RWPE1 (cell line): ENCODE data around the gene B3GLCT.

Experiments
- CTCF ChIA-PET: fragments of 350-600 bp; sonication (Branson Sonifier 250); formaldehyde crosslinking; extraction: SDS; loops from one replicate; lab custom pipeline; 2021; lab: Yijun Ruan, JAX
- POLR2A ChIA-PET: fragments of 400-600 bp; formaldehyde crosslinking; extraction: SDS; loops from one replicate; lab custom pipeline; 2020; ENCODE audit warnings: antibody characterized with exemption; ENCODE audit not compliant: low non-redundant PET; lab: Yijun Ruan, JAX
- DNase-seq: peaks from one replicate; pipeline ENCODE4 v3.0.0; 2012; ENCODE audit warnings: low spot score
- H3K27ac ChIP-seq: fragments of 450-650 bp; 2 replicates; pipeline ENCODE4 v1.5.1; 2017
- TF ChIP-seq, protein P1 (sequence below): fragments of 450-650 bp; conservative IDR thresholded peaks from 2 replicates; pipeline ENCODE4 v1.5.1; 2017; ENCODE audit warnings: low read depth, mild to moderate bottlenecking

Gene B3GLCT

DNA sequence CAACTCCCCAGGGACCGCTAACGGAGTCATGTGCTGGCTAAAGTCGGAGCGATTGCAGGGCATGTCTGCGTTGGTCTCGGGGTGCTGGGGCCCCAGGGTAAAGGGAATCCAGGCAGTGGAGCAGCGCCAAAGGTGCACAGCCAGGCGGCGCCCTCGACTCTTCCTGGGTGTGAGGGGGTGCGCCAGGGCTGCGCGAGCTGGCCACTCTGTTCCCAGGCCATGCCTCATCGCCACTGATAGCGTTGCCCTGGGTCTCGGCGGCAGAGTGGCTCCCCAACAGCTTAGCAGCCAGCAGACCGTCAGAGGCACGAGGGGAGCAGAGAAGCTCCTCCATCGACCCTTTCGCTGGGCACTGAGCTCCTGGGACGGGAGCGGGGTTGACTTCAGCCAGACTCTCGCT, 152.7 kb downstream of the B3GLCT start:
- ChIA-PET POLR2A (no interaction called here), CTCF (interaction anchor here (0.5 kb wide), 1 partner anchor 18 kb away, joined by 4 read pairs; no protein-coding TSS in a partner anchor)
- no peak for DNase-seq
- TF ChIP-seq, protein P1, sequence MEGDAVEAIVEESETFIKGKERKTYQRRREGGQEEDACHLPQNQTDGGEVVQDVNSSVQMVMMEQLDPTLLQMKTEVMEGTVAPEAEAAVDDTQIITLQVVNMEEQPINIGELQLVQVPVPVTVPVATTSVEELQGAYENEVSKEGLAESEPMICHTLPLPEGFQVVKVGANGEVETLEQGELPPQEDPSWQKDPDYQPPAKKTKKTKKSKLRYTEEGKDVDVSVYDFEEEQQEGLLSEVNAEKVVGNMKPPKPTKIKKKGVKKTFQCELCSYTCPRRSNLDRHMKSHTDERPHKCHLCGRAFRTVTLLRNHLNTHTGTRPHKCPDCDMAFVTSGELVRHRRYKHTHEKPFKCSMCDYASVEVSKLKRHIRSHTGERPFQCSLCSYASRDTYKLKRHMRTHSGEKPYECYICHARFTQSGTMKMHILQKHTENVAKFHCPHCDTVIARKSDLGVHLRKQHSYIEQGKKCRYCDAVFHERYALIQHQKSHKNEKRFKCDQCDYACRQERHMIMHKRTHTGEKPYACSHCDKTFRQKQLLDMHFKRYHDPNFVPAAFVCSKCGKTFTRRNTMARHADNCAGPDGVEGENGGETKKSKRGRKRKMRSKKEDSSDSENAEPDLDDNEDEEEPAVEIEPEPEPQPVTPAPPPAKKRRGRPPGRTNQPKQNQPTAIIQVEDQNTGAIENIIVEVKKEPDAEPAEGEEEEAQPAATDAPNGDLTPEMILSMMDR, result no peak
- no peak overlapping the region for H3K27ac ChIP-seq

DNA sequence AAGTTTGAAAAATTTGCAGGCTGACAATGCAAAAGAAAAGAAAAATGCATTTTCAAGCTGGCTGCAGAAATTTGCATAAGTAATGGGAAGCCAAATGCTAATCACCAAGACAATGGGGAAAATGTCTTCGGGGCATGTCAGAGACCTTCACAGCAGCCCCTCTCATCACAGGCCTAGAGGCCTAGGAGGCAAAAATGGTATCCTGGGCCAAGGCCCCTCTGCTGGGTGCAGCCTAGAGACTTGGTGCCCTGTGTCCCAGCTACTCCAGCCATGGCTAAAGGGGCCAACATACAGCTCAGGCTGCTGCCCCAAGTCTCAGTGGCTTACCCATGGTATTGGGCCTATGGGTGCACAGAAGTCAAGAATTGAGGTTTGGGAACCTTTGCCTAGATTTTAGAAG, 155.2 kb downstream of the B3GLCT start:
- no peak overlapping the region for H3K27ac ChIP-seq
- DNase-seq, result no peak
- ChIA-PET POLR2A (no interaction called here), CTCF (no interaction called here)
- TF ChIP-seq, protein P1, result no peak

DNA sequence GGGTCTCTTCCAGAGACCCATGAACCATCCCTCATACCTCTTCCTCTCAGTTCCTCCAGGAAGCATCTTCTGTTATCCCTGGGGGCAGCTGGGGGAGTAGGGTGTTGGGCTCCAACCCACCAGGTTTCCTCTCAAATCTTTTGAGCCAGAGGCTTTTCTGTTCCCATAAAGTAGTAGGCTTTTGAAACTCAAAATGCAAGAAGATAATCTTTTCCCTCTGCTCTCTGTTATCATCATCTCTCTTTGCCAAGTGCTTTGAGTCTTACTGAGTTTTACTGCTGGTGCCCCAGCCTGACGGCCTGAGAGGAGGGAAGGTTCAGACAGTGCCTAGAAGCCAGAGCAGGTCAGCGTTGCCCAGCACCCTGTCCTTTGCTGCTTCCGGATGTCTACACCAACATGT, 157.2 kb downstream of the B3GLCT start:
- H3K27ac ChIP-seq, result no peak overlapping the region
- ChIA-PET CTCF (no interaction called here), POLR2A (no interaction called here)
- no peak for DNase-seq
- TF ChIP-seq, protein P1, result no peak

DNA sequence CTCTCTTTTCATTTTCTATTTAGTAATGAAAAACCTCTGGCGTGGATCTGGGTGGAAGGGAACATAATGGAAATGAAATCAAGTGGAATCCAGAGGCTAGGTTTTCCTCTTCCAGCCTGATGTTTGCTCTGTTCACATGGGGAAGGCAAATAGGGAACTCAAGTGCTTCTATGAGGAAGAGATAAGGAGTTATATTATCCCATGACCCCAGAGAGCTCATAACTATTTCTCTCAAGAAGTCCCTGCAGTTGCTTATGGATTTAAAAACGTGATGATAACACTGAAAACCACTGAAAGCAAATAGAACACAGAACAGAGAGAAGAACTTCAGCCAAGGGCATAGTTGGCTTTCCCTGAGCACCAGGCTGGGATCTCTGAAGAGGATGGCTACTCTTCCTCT, 157.8 kb downstream of the B3GLCT start:
- ChIA-PET POLR2A (no interaction called here), CTCF (no interaction called here)
- no peak for DNase-seq
- no peak overlapping the region for H3K27ac ChIP-seq
- TF ChIP-seq, protein P1, result no peak

DNA sequence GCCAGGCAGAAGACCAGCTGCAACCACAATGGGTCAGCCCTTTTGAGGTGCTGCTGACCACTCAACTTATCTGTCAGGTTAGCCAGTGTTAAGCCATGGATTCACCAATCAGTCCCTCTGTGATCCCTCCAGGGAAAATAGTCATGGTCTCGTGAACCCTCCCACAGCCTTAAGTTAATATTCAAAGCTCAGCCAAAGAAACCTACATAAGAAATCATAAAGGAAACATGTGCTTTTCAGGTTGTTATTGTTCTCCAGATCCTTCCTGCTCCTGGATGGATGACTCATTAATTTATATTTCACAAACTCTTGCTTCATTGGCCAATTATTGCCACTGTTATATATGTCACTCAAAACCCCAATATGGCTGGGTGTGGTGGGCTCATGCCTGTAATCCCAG, 161.9 kb downstream of the B3GLCT start:
- ChIA-PET CTCF (no interaction called here), POLR2A (no interaction called here)
- no peak for DNase-seq
- H3K27ac ChIP-seq, result no peak overlapping the region
- TF ChIP-seq, protein P1, result no peak

DNA sequence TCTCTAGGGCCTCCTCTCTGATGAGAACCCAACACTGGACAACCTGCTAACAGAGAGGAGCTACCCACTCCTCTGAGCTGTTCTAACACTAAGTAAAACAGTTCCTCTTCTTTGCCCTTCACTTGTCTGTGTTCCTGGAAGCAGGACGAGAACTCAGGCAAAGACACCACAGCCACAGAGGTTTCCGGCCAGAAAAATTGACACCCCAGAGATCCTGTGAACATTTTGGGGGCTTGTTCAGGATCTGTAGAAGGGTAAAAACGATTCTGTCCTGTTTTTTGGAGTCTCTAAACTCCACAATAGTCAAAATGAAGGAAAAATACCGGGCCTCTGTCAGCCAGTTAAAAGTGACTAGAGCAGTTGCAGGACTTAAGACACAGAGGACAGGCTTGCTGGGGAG, 165.9 kb downstream of the B3GLCT start:
- no peak overlapping the region for H3K27ac ChIP-seq
- ChIA-PET CTCF (no interaction called here), POLR2A (no interaction called here)
- no peak for DNase-seq
- TF ChIP-seq, protein P1, result no peak

DNA sequence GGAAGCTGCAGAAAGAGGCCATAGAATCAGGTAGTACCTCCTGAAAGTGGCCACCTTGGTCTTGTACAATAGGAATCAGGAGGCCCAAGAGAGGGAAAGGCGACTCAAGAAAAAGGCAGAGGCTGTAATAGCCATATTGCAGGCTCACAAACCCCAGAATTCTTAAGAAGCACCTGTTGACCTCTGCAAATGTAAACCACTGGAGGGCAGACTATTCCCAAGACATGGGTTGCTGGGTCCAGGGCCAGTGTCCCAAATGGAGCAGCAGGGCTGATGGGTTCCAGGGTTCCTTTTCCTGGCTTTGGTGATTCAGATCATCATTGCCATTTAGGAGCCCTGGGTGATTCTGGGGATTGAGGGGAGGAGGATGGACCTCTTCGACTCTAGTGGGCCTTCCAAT, 167.6 kb downstream of the B3GLCT start:
- TF ChIP-seq, protein P1, result no peak
- ChIA-PET POLR2A (no interaction called here), CTCF (no interaction called here)
- no peak overlapping the region for H3K27ac ChIP-seq
- DNase-seq, result no peak
